ENCODE data around the gene FGFRL1.

DNA sequence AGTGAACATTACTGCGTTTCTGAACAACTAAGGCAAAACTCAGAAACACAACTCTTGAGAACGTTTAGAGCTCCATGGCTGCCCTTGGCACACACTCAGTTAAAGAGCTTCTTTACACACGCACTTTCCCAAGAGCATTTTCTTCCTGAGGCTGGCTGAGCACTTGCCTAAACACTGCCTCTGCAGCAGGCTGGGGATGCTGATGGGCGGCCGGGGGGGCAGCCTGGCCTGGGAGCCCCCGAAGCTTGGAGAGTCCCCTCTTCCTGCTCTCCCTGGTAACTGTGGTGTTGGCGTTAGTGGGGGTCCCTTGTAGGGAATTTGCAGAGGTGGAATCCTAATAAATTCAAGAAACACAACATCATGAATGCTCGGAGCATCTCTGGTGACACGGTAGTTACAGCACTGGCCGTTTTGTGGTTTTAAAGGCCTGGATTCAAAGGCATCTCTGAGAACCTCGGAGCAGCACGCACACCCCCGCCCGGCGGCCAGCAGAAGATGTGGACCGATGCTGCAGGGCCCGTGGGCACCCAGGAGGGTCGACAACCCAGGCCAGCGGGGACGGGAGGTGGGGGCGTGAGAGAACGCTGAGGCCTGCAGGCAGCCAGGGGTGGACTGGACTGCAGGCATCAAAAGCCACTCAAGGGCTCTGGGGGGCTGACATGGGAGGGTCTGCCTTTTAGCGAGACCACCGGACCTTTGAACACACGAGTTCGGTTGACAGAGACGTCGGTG lies 45.4 kb downstream of the FGFRL1 start:
- TF ChIP-seq POLR2A (IDR thresholded peaks at IDR 0.05; ENCODE audit: low read depth, low read length) (no peak), PAX5 (IDR thresholded peaks at IDR 0.05; ENCODE audit: insufficient read depth, low read length, severe bottlenecking) (no peak), TAF1 (IDR thresholded peaks at IDR 0.05; ENCODE audit: low read depth, low read length) (no peak)

All from GM12891 (cell line).